Activated CD8-positive, alpha-beta memory T cell treated with anti-CD3 and anti-CD28 coated beads for 36 hours (primary cell): Measurements from ENCODE around the gene NEU4. TPM values are rescaled to one million over a fixed set of nuclear protein-coding genes. Genes with fewer than 3 reads are reported as not detected.

ENCODE experiments used
- CTCF ChIA-PET: fragments of 350-600 bp; sonication (Branson Sonifier 250); formaldehyde crosslinking; loops from one replicate; lab custom pipeline; 2021; ENCODE audit warnings: antibody characterized with exemption; lab: Charles Lee
- POLR2A ChIA-PET: fragments of 350-600 bp; sonication (Branson Sonifier 250); formaldehyde crosslinking; loops from one replicate; lab custom pipeline; 2021; ENCODE audit warnings: antibody characterized with exemption; lab: Charles Lee
- total RNA-seq, 2 experiments: library from RNA; stranded (reverse); gene quantifications; one replicate each; pipeline ENCODE4 v1.2.3, GENCODE V29; 2021

Gene NEU4
- total RNA-seq, 2 experiments from 2014 or later = not detected

- CTCF ChIA-PET = no interaction called here
- POLR2A ChIA-PET = no interaction called here
These were observed 55.8 kb downstream of the NEU4 start for GRCh38 chr2:241864850-241865213.

GRCh38 chr2:241865416-241865956 is 56.5 kb downstream of the NEU4 start:
- ChIA-PET POLR2A (no interaction called here), CTCF (interaction anchor here (3.9 kb wide), 1 partner anchor 12 kb away, joined by 20 read pairs; no protein-coding TSS in a partner anchor)

DNA sequence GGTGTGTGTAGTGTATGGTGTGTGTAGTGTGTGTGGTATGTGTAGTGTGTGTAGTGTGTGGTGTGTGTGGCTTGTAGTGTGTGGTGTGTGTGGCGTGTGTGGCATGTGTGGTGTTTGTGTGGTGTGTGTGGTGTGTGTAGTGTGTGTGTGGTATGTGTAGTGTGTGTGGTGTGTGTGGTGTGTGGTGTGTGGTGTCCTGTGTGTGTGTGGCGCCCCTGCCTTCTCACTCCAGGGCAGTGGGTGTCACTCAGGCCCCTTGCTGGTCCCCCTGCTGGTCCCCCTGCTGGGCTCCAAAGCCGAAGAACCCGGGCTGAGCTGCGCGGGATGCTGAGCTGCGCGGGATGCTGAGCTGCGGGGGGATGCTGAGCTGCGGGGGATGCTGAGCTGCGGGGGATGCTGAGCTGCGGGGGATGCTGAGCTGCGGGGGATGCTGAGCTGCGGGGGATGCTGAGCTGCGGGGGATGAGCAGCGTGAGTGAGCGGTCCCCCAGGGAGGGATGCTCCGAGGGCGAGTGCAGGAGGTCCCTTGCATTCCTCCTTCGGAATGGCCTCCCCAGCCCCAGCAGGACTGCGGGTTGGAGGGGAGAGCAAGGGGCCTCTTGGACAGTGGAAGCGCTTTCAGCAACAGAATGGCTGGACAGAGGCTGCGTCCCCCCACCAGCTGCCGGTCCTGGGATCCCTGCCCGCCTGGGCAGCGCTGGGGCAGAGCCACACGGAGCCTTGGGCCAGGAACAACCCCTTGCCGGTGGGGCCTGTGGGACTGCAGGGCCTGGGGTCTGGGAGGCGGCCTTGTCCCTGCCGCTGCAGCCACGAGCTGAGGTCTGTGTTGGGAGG is 57.2 kb downstream of the NEU4 start:
- CTCF ChIA-PET = interaction anchor here (0.8 to 3.9 kb wide), 6 partner anchors 9 to 229 kb away, joined by 3 to 20 read pairs (median 3); partner anchors contain the start of gene THAP4
- POLR2A ChIA-PET = interaction anchor here (0.8 to 3.3 kb wide), 2 partner anchors 62 to 103 kb away, joined by 4 to 14 read pairs; no protein-coding TSS in a partner anchor

Other genes with a start within 250 kb of the NEU4 start
- gene THAP4, start 172.0 kb upstream of the NEU4 start, total RNA-seq = 10 to 100 TPM; 57.3 to 57.7 TPM
- gene ATG4B, start 171.5 kb upstream of the NEU4 start, total RNA-seq = 10 to 100 TPM; 85.1 to 85.3 TPM
- 100 to 1,000 TPM; 129 to 130 TPM for gene DTYMK, start 122.4 kb upstream of the NEU4 start, total RNA-seq
- gene ING5, start 107.2 kb upstream of the NEU4 start, total RNA-seq = 10 to 100 TPM; 44.2 to 47.1 TPM
- gene D2HGDH, start 74.6 kb upstream of the NEU4 start, total RNA-seq = 10 to 100 TPM; 26.4 to 33.0 TPM
- under 1 TPM; 0.21 to 0.25 TPM for gene GAL3ST2, start 32.4 kb upstream of the NEU4 start, total RNA-seq
- gene PDCD1, start 49.7 kb downstream of the NEU4 start, total RNA-seq = 10 to 100 TPM; 52.0 to 53.0 TPM
- gene RTP5, start 60.5 kb downstream of the NEU4 start, total RNA-seq = under 1 TPM; 0.11 to 0.25 TPM